22Rv1 (cell line): Measurements from ENCODE around the gene LPAR2.

Experiments used
- H3K27ac ChIP-seq: fragments of 450-650 bp; 2 replicates; pipeline ENCODE4 v1.5.1; 2017
- CTCF ChIP-seq: fragments of 450-650 bp; IDR thresholded peaks from 2 replicates; pipeline ENCODE4 v1.5.1; 2017; ENCODE audit warnings: mild to moderate bottlenecking
- ZFX ChIP-seq: fragments of 450-650 bp; IDR thresholded peaks from 2 replicates; pipeline ENCODE4 v1.6.1; 2017; ENCODE audit warnings: antibody characterized with exemption, borderline replicate concordance

LPAR2 gene

GRCh38 chr19:19643158-19644053, 15.4 kb upstream of the LPAR2 start, which contains the start of gene GMIP:
TSS of gene GMIP (minus strand) at chr19:19643657. CDS start at chr19:19643529, 128 bp downstream.
- peak within 1 kb of the TSS; percentile 80 for H3K27ac ChIP-seq
- peak; percentile 94 for TF ChIP-seq CTCF
- no peak for TF ChIP-seq ZFX

- TF ChIP-seq CTCF (no peak), ZFX (no peak)
Measured at GRCh38 chr19:19642506-19643157, 14.6 kb upstream of the LPAR2 start.

GRCh38 chr19:19637523-19638251, 9.7 kb upstream of the LPAR2 start:
- no peak overlapping the region for H3K27ac ChIP-seq
- TF ChIP-seq ZFX (no peak), CTCF (no peak)

More at GRCh38 chr19:19642506-19643157, 14.6 kb upstream of the LPAR2 start:
- peak overlapping the region; percentile 80 for H3K27ac ChIP-seq

- TF ChIP-seq CTCF (no peak), ZFX (no peak)
- no peak overlapping the region for H3K27ac ChIP-seq
Measured at GRCh38 chr19:19637186-19637522, 9.1 kb upstream of the LPAR2 start.

GRCh38 chr19:19636573-19637185, 8.7 kb upstream of the LPAR2 start:
- H3K27ac ChIP-seq = no peak overlapping the region
- TF ChIP-seq CTCF (no peak), ZFX (no peak)

GRCh38 chr19:19635313-19635702, 7.3 kb upstream of the LPAR2 start:
- TF ChIP-seq CTCF (no peak), ZFX (no peak)
- H3K27ac ChIP-seq = no peak overlapping the region
